Stimulated activated CD4-positive, alpha-beta T cell treated with anti-CD3 and anti-CD28 coated beads, Interleukin-4, amount 100 ng/mL, for 1 hour (primary cell): ENCODE measurements around the gene PTGES3.

ENCODE experiments used
- DNase-seq: peaks from one replicate; pipeline ENCODE4 v3.0.0-alpha.2; 2020

The PTGES3 gene

GRCh38 chr12:56645717-56646446 is 42.2 kb downstream of the PTGES3 start, which contains the start of gene ATP5F1B:
Gene ATP5F1B (minus strand): TSS chr12:56645984. CDS start chr12:56645963, 21 bp downstream.
- peak; percentile 85 for DNase-seq

- DNase-seq: no peak
Observed at GRCh38 chr12:56645201-56645716, 42.8 kb downstream of the PTGES3 start.

GRCh38 chr12:56644654-56645053 is 43.4 kb downstream of the PTGES3 start:
- no peak for DNase-seq

GRCh38 chr12:56641219-56641618 is 46.9 kb downstream of the PTGES3 start:
- DNase-seq: no peak

- DNase-seq: no peak
Observed at GRCh38 chr12:56637621-56638020, 50.5 kb downstream of the PTGES3 start.

- peak; percentile 86 for DNase-seq
Observed at GRCh38 chr12:56636675-56637540, 51.2 kb downstream of the PTGES3 start.

GRCh38 chr12:56635806-56636674 is 52.0 kb downstream of the PTGES3 start:
- peak; percentile 83 for DNase-seq

- DNase-seq: peak; percentile 63
Observed at GRCh38 chr12:56634837-56635791, 53.0 kb downstream of the PTGES3 start.

- peak; percentile 41 for DNase-seq
Observed at GRCh38 chr12:56634242-56634836, 53.7 kb downstream of the PTGES3 start.

- DNase-seq: no peak
Observed at GRCh38 chr12:56633468-56634241, 54.4 kb downstream of the PTGES3 start.

- DNase-seq: no peak
Observed at GRCh38 chr12:56632701-56633467, 55.2 kb downstream of the PTGES3 start.

GRCh38 chr12:56631790-56632700 is 56.0 kb downstream of the PTGES3 start:
- DNase-seq: peak; percentile 65

- peak; percentile 89 for DNase-seq
Observed at GRCh38 chr12:56630180-56630632, 57.9 kb downstream of the PTGES3 start, which contains the start of gene BAZ2A. Gene BAZ2A (minus strand): TSS chr12:56630326. CDS start chr12:56617530, 12,796 bp downstream.

- peak; percentile 60 for DNase-seq
Observed at GRCh38 chr12:56629459-56630179, 58.5 kb downstream of the PTGES3 start.

GRCh38 chr12:56628671-56629458 is 59.2 kb downstream of the PTGES3 start:
- DNase-seq: peak; percentile 55

- DNase-seq: no peak
Observed at GRCh38 chr12:56626701-56627100, 61.4 kb downstream of the PTGES3 start.
